GM18870 (cell line): ENCODE data around the gene IMP4.

Experiments
- ATAC-seq: cut with Tn5 transposase; IDR thresholded peaks from one replicate; pipeline ENCODE4 v1.9.1; 2021; ENCODE audit warnings: moderate library complexity; ENCODE audit not compliant: unreplicated experiment

Gene IMP4

GRCh38 chr2:130355578-130356431, 13.1 kb downstream of the IMP4 start, which contains the start of gene PTPN18:
Gene PTPN18 (plus strand): TSS chr2:130356056. CDS start chr2:130356108, 52 bp downstream.
- ATAC-seq: peak; percentile 63

GRCh38 chr2:130357864-130358263, 15.2 kb downstream of the IMP4 start:
- no peak for ATAC-seq

- no peak for ATAC-seq
These were observed 16.0 kb downstream of the IMP4 start for GRCh38 chr2:130358420-130359350.

- no peak for ATAC-seq
These were observed 16.8 kb downstream of the IMP4 start for GRCh38 chr2:130359466-130359865.

- ATAC-seq: no peak
These were observed 20.8 kb downstream of the IMP4 start for GRCh38 chr2:130363479-130363878.

- no peak for ATAC-seq
These were observed 22.4 kb downstream of the IMP4 start for GRCh38 chr2:130365075-130365474.

- ATAC-seq: no peak
These were observed 23.3 kb downstream of the IMP4 start for GRCh38 chr2:130365963-130366362.

- ATAC-seq: no peak
These were observed 24.0 kb downstream of the IMP4 start for GRCh38 chr2:130366720-130367119.

- ATAC-seq: no peak
These were observed 26.1 kb downstream of the IMP4 start for GRCh38 chr2:130368786-130369185.

GRCh38 chr2:130369311-130369964, 26.7 kb downstream of the IMP4 start:
- ATAC-seq: no peak

- ATAC-seq: no peak
These were observed 27.3 kb downstream of the IMP4 start for GRCh38 chr2:130369965-130370341.

GRCh38 chr2:130370490-130370889, 27.8 kb downstream of the IMP4 start:
- ATAC-seq: no peak

GRCh38 chr2:130371723-130372054, 29.0 kb downstream of the IMP4 start:
- ATAC-seq: peak; percentile 30

GRCh38 chr2:130372055-130372832, 29.5 kb downstream of the IMP4 start:
- peak; percentile 50 for ATAC-seq

- peak; percentile 5 for ATAC-seq
These were observed 30.4 kb downstream of the IMP4 start for GRCh38 chr2:130372833-130373807.

GRCh38 chr2:130373808-130374365, 31.2 kb downstream of the IMP4 start:
- no peak for ATAC-seq

- ATAC-seq: no peak
These were observed 32.0 kb downstream of the IMP4 start for GRCh38 chr2:130374587-130375290.
